ENCODE data around the gene ZNF17. TPM values are rescaled to one million over a fixed set of nuclear protein-coding genes. Genes with fewer than 3 reads are reported as not detected.
"Not testable (repeated sequence)": the region's sequence is repeated elsewhere in the genome, so short reads cannot be mapped to it uniquely, and the experiment has no call there.

Gene ZNF17
- total RNA-seq (2014; rRNA removed; shearing (Covaris generic)): 6.1 and 16.0 TPM in 2 replicates
- polyA plus RNA-seq (2015; cell fraction: cytosol; rRNA removed): 4.8 and 5.1 TPM in 2 replicates
- polyA plus RNA-seq (2015; cell fraction: nucleus; rRNA removed): 5.7 and 7.0 TPM in 2 replicates

- DNase-seq (ENCODE audit: low read depth): peak; percentile 89
These were observed at the start of gene ZNF17 for GRCh38 chr19:57410877-57411671. Gene ZNF17 (plus strand): TSS chr19:57411161. CDS start chr19:57413616, 2,455 bp downstream.

DNA sequence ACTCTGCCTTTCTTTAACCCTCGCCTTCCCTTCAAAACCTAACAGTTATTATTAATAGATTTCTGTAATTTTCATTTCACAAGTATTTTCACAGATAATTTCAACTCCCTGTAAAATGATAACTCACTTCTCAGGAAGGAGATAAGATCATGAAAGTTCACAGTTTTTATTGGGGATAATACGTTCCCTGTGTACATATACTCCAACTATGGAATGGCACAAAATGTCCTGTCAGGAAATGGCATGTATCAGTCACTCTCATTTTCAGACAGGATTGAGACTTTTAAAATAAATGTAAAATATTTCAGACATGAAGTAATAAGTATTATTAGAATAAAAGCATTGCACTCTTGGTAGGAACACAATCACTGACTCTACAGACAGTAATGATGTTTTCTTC, 48.5 kb upstream of the ZNF17 start:
- DNase-seq (ENCODE audit: low read depth): no peak

DNA sequence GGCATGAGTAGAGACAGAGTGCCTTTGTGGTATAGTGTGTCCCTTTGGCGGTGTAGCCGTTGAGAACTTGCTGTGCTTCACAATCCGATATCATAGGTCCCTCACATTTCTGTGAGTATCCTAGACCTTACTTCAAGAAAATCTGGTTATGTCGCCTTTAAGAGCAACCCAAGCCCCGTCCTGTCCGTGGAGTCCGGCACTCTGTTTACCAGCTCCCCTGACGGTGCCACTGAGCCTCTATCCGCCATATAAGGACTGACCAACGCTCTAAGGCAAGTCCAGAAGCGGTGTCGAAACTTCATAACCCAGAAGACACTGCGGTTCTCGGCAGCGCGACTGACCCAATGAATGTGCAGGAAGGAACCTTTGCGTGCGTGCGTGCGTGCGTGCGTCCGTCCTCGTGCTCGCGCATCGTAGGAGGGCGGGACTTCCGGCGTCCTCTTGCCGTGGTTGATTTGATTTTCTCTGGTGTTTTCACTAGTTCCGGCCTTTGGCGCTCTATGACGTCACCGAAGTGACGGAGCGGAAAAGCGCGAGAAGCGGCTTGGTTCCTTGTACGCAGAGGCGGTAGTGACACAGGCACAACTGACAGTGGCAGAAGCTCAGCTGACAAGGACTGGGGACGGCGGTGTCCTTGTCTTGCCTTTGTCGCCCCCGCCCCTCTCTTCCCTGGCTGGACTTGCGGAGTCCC, 47.8 kb upstream of the ZNF17 start, which contains the start of the genes TRAPPC2B and ZNF547:
TSS of gene TRAPPC2B (plus strand) at position 555 of the 691 bp plus-strand sequence. CDS start 1,283 bp downstream, outside the sequence.
TSS of gene ZNF547 (plus strand) at position 555 of the 691 bp plus-strand sequence. CDS start 5,005 bp downstream, outside the sequence.
- peak; percentile 100 for DNase-seq (ENCODE audit: low read depth)

- no peak for DNase-seq (ENCODE audit: low read depth)
These were observed 47.2 kb upstream of the ZNF17 start for GRCh38 chr19:57363688-57364181.

- no peak for DNase-seq (ENCODE audit: low read depth)
These were observed 44.2 kb upstream of the ZNF17 start for GRCh38 chr19:57366776-57367175.

GRCh38 chr19:57374179-57374578, 36.8 kb upstream of the ZNF17 start:
- DNase-seq (ENCODE audit: low read depth): no peak

GRCh38 chr19:57374647-57375046, 36.3 kb upstream of the ZNF17 start:
- not testable (repeated sequence) for DNase-seq (ENCODE audit: low read depth)

DNA sequence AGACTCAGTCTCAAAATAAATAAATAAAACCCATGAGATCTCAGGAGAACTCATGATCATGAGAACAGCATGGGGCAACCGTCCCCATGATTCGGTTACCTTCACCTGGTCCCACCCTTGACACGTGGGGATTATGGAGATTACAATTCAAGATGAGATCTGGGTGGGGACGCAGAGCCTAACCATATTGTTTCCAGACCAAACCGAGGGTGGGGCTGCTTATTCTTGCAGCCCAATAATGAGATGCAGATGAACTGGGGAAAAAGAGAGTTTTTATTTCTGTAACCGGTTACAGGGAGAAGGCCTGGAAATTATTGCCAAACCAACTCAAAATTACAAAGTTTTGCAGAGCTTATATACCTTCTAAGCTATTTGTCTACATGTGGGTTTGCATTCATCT, 34.8 kb upstream of the ZNF17 start:
- no peak for DNase-seq (ENCODE audit: low read depth)

DNA sequence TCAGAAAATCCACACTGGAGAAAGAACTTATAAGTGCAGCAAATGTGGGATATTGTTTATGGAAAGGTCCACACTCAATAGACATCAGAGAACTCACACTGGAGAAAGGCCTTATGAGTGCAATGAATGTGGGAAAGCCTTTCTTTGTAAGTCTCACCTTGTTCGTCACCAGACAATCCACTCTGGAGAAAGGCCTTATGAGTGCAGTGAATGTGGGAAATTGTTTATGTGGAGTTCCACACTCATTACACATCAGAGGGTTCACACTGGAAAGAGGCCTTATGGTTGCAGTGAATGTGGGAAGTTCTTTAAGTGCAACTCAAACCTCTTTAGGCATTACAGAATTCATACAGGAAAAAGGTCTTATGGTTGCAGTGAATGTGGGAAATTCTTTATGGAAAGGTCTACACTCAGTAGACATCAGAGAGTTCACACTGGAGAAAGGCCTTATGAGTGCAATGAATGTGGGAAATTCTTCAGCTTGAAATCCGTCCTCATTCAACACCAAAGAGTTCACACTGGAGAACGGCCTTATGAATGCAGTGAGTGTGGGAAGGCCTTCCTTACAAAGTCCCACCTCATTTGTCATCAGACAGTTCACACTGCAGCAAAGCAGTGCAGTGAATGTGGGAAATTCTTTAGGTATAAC, 33.3 kb upstream of the ZNF17 start:
- DNase-seq (ENCODE audit: low read depth): no peak

DNA sequence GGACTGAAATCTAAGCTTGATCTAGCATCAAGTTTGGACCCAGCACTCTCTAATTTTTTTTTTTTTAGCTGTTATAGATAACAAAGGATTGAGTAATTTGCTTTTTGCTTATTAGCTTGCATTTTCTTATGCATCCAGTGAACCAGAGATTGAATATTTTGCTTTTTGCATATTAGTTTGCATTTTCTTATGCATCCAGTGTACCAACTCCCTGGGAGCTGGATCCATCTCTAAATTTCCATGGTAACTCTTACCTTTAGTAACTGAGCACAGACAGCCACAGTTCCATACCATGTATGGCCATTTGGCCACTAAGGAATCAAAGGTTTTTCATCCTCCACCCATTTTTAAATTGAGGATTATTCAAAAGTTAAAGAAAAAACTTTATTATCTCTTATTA, 30.0 kb upstream of the ZNF17 start:
- DNase-seq (ENCODE audit: low read depth): no peak

GRCh38 chr19:57382806-57383488, 28.0 kb upstream of the ZNF17 start:
- DNase-seq (ENCODE audit: low read depth): no peak

- no peak for DNase-seq (ENCODE audit: low read depth)
These were observed 21.7 kb upstream of the ZNF17 start for GRCh38 chr19:57389194-57389729.

DNA sequence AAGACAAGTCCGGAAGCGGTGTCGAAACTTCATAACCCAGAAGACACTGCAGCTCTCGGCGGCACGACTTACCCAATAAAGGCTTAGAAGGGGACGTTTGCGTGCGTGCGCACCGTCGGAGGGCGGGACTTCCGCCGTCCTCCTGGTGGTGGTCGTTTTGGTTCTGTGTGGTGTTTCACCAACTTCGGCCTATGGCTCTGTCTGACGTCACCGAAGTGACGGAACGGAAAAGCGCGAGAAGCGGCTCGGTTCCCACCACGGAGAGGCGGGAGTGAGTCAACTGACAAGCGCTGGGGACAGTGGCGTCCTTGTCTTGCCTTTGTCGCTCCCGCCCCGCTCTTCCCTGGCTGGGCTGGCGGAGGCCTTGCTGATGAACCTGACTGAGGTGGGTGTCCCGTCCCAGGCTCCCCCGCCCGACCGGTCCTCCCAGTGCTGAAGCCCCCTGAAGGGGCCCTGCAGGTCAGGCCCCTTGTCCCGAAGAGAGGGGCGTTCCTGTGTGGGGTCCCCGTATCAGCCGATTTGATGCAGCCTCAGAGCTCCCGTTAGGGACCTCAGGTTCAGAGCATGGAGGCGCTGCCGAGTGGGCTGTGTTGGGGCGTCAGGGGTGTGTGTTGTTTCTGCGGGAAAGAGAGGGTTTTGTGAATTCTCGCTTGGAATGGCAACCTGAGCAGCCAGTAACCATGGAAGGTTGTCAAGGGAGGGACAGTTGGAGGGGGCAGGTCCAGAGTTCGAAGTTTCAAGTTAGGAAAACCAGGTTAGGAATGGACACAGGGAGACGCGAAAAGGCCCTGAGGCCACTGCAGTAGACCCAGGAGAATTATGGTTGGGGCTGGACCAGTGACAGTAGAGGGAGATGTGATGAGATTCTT, 21.0 kb upstream of the ZNF17 start, which contains the start of gene ZNF548:
TSS of gene ZNF548 (plus strand) at position 125 of the 869 bp plus-strand sequence. CDS start at position 371, 246 bp downstream.
- peak; percentile 99 for DNase-seq (ENCODE audit: low read depth)

GRCh38 chr19:57395710-57396109, 15.3 kb upstream of the ZNF17 start:
- no peak for DNase-seq (ENCODE audit: low read depth)

DNA sequence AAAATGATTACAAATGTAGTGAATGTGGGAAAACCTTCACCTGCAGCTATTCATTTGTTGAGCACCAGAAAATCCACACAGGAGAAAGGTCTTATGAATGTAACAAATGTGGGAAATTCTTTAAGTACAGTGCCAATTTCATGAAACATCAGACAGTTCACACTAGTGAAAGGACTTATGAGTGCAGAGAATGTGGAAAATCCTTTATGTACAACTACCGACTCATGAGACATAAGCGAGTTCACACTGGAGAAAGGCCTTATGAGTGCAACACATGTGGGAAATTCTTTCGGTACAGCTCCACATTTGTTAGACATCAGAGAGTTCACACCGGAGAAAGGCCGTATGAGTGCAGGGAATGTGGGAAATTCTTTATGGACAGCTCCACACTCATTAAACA, 12.1 kb upstream of the ZNF17 start:
- no peak for DNase-seq (ENCODE audit: low read depth)

- DNase-seq (ENCODE audit: low read depth): no peak
These were observed 7.0 kb upstream of the ZNF17 start for GRCh38 chr19:57403737-57404563.

GRCh38 chr19:57406516-57407123, 4.3 kb upstream of the ZNF17 start:
- peak; percentile 50 for DNase-seq (ENCODE audit: low read depth)

DNA sequence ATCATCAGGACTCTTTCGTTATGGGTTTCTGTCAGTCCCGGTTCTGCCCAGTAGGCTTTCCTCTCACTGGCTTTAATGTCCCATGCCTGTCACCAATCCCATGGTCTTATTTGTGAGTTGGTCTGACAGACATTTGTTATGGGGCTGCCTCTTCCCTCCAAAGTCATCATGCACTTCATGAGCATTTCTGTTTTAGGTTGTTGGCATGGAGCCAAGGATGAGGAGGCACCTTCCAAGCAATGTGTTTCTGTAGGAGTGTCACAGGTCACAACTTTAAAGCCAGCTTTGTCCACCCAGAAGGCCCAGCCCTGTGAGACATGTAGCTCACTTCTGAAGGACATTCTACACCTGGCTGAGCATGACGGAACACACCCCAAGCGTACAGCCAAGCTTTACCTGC, 8.5 kb downstream of the ZNF17 start:
- no peak for DNase-seq (ENCODE audit: low read depth)

Measured in HT1080 (cell line).